ENCODE results near the gene FXYD2. TPM values are rescaled to one million over a fixed set of nuclear protein-coding genes. Genes with fewer than 3 reads are reported as not detected.

Gene FXYD2
- total RNA-seq, 6 donors from 2014 or later: 0.15 to 4.5 (median 2.4) TPM

DNA sequence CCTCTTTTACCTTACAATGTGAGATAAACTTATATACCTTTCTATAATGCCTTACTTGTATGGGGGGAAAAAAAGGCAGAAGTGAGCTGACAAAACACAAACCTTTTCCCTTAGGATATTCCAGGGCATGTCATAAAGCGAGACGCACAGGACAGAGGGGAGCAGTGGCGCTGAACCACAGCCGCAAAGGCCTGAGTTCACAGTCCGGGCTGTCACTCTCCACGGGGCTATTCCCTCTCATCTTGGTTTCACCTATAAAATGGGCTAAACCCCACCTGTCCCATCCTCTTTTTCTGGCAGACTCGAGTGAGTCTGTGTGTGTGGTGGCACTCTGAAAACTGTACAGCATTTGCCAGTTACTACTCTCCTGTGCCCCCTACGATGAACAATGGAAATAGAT lies 14.4 kb upstream of the FXYD2 start:
- Histone ChIP-seq H3K27ac (no peak overlapping the region), H3K27me3 (no peaks in the 10 kb centered on the region)
- 84 to 89% methylated on average over 8 of the region's 8 CpGs for whole genome bisulfite sequencing, 2 donors

DNA sequence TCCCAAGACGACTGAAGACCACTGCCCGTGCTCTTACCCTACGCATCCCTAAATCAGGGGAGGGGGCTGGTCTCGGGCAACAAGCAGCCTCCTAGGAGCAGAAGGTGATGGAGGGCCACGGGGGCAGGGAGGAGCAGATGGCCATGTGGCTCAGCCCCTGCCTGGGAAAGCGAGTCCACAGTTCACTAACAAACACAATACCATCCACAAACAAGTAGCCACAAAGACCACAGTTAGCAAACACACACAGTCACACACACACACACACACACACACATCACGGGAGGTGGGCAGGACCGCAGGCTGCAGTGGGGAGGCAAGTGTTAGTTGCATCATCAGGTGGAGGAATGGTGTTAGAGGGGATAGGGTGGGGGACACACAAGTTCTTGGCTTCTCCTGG lies 13.2 kb upstream of the FXYD2 start:
- Histone ChIP-seq H3K9me3 (no peaks in the 10 kb centered on the region), H3K27me3 (no peaks in the 10 kb centered on the region), H3K4me3 (no peak overlapping the region), H3K36me3 (peaks cover 0 to 31% (median 0%) of the 10 kb centered on the region in 4 donors), H3K27ac (no peak overlapping the region), H3K4me1 (peaks cover 0 to 15% (median 2%) of the 10 kb centered on the region in 4 donors)
- no peak for ATAC-seq (ENCODE audit: low FRiP score in 2 of 2)
- DNase-seq: peak in 1 of 2 donors; percentile 15
- WGBS, 2 donors: 62 to 76% methylated on average over 8 of the region's 8 CpGs
- TF ChIP-seq, protein P1, sequence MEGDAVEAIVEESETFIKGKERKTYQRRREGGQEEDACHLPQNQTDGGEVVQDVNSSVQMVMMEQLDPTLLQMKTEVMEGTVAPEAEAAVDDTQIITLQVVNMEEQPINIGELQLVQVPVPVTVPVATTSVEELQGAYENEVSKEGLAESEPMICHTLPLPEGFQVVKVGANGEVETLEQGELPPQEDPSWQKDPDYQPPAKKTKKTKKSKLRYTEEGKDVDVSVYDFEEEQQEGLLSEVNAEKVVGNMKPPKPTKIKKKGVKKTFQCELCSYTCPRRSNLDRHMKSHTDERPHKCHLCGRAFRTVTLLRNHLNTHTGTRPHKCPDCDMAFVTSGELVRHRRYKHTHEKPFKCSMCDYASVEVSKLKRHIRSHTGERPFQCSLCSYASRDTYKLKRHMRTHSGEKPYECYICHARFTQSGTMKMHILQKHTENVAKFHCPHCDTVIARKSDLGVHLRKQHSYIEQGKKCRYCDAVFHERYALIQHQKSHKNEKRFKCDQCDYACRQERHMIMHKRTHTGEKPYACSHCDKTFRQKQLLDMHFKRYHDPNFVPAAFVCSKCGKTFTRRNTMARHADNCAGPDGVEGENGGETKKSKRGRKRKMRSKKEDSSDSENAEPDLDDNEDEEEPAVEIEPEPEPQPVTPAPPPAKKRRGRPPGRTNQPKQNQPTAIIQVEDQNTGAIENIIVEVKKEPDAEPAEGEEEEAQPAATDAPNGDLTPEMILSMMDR (IDR thresholded peaks at IDR 0.05): no peak
- TF ChIP-seq EP300 (IDR thresholded peaks at IDR 0.05) (no peak), POLR2A (IDR thresholded peaks at IDR 0.05) (no peak), POLR2AphosphoS5 (IDR thresholded peaks at IDR 0.05) (no peak)

More for the DNA sequence above, 14.4 kb upstream of the FXYD2 start:
- peaks cover 2 to 6% (median 5%) of the 10 kb centered on the region in 4 donors for H3K4me1 ChIP-seq
- H3K9me3 ChIP-seq: no peaks in the 10 kb centered on the region
- ATAC-seq (ENCODE audit: low FRiP score in 2 of 2): no peak
- H3K36me3 ChIP-seq: peaks cover 0 to 31% (median 0%) of the 10 kb centered on the region in 4 donors
- H3K4me3 ChIP-seq: no peak overlapping the region
- TF ChIP-seq EP300 (IDR thresholded peaks at IDR 0.05) (no peak), POLR2A (IDR thresholded peaks at IDR 0.05) (no peak)
- peak in 1 of 2 donors; percentile 3 for DNase-seq

DNA sequence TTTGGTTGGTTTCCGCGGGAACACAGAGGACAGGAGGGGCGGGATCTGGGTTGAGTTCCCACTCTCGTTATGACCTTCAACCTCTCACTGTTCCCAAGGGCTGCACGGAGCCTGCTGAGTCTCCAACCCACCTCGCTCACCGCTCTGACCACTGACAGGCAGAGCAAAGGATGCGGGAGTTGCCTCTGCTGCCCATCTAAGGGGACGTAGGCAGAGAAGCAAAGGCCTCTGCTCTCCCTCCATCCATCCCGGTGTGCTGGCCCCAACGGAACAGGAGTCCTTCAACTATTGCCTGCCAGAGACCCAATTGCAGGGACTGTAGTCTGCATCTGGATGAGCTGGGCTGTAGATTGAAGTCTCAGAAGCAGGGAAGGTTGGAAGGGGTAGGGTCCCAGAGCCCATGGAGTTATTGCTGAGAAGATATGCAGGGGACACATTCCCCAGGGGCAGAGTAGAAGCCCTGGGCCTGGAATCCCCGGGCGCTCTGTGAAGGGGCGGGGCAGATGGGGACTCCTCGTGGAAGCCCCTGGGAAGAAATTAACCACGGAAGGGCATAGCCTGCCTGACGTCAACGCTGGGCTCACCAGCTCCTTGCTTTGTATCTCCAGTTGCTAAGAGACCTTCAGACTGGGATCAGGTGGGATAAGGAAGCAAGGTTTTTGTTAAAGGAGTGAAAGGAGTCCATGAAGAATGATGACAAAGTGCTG lies 12.7 kb upstream of the FXYD2 start:
- Histone ChIP-seq H3K9me3 (no peaks in the 10 kb centered on the region), H3K4me3 (no peak overlapping the region), H3K27ac (no peak overlapping the region), H3K27me3 (no peaks in the 10 kb centered on the region), H3K4me1 (peaks cover 0 to 15% (median 2%) of the 10 kb centered on the region in 4 donors), H3K36me3 (peaks cover 0 to 31% (median 0%) of the 10 kb centered on the region in 4 donors)
- 80 to 81% methylated on average over 17 to 18 of the region's 18 CpGs for WGBS, 2 donors
- TF ChIP-seq, protein P1 (IDR thresholded peaks at IDR 0.05): no peak
- no peak for TF ChIP-seq POLR2AphosphoS5 (IDR thresholded peaks at IDR 0.05)
- TF ChIP-seq POLR2A (IDR thresholded peaks at IDR 0.05): no peak
- no peak for TF ChIP-seq EP300 (IDR thresholded peaks at IDR 0.05)
- ATAC-seq (ENCODE audit: low FRiP score in 2 of 2) (no peak), DNase-seq (peak in 1 of 2 donors; percentile 12)

DNA sequence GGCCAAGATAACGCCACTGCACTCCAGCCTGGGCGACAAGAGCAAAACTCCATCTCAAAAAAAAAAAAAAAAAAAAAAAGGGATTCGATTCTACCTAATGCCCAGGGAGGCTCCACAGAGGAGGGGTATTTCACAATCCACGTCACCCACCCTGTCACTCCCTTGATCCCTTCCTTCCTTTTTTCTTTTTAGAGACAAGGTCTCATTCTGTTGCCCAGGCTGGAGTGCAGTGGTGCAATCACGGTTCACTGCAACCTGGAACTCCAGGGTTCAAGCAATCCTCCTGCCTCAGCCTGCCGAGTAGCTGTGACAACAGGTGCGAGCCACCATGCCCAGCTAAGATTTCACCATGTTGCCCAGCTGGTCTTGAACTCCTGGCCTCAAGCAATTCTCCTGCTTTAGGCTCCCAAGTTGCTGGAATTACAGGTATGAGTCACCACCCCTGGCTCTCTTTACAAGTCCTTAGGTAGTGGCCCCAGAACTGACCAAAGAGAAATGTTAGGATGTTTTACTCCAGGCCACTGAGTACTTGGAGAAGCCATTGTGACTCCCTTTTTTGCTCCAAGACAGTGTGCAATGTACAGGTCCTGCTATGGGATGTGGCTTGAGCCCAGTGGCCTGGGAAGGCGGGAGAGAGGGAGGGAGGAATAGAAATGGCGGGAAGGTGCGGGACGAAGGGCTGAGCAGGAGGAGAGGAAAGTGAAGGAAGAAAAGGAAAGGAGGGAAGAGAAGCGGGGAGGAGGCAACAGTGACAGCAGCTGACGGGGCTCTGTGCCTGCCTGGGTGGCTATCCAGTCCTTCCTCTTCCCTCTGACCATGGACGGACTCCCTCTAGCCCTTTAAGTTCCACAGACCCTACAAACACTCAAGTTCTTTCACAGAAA lies 11.8 kb upstream of the FXYD2 start:
- H3K9me3 ChIP-seq: no peaks in the 10 kb centered on the region
- TF ChIP-seq, protein P1 (IDR thresholded peaks at IDR 0.05): no peak
- no peak for TF ChIP-seq EP300 (IDR thresholded peaks at IDR 0.05)
- no peak for TF ChIP-seq POLR2A (IDR thresholded peaks at IDR 0.05)
- H3K36me3 ChIP-seq: peaks cover 0 to 30% (median 0%) of the 10 kb centered on the region in 4 donors
- no peak overlapping the region for H3K4me3 ChIP-seq
- peaks cover 0 to 15% (median 3%) of the 10 kb centered on the region in 4 donors for H3K4me1 ChIP-seq
- H3K27me3 ChIP-seq: no peaks in the 10 kb centered on the region
- no peak for DNase-seq
- no peak overlapping the region for H3K27ac ChIP-seq
- ATAC-seq (ENCODE audit: low FRiP score in 2 of 2): no peak
- whole genome bisulfite sequencing, 2 donors: 76 to 77% methylated on average over 13 to 14 of the region's 14 CpGs

DNA sequence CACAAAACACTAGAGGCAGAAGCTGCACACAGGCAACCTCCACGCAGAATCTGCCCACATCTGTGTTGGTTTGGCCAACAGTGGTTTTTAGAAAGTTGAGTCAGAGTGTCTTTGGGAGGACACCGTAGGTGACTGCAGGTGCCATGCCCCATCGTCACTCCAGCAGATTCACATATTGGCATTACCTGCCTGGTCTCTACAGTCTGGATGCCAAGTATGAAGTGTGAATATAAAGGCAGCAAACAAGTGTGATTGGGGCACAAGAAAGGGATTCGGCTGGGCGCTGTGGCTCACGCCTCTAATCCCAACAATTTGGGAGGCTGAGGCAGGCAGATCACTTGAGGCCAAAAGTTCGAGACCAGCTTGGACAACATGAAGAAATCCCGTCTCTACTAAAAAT lies 11.0 kb upstream of the FXYD2 start:
- no peak for ATAC-seq (ENCODE audit: low FRiP score in 2 of 2)
- peaks cover 0 to 25% (median 0%) of the 10 kb centered on the region in 4 donors for H3K36me3 ChIP-seq
- H3K27ac ChIP-seq: no peak overlapping the region
- 93% methylated on average over 8 of the region's 8 CpGs for WGBS, 2 donors
- H3K4me3 ChIP-seq: no peak overlapping the region
- H3K9me3 ChIP-seq: no peaks in the 10 kb centered on the region
- DNase-seq: no peak
- TF ChIP-seq EP300 (IDR thresholded peaks at IDR 0.05) (no peak), POLR2AphosphoS5 (IDR thresholded peaks at IDR 0.05) (no peak), POLR2A (IDR thresholded peaks at IDR 0.05) (no peak)
- TF ChIP-seq, protein P1 (IDR thresholded peaks at IDR 0.05): no peak
- H3K27me3 ChIP-seq: no peaks in the 10 kb centered on the region
- H3K4me1 ChIP-seq: peaks cover 0 to 21% (median 9%) of the 10 kb centered on the region in 4 donors
